Measurements from ENCODE around the gene ZRANB1. TPM values are rescaled to one million over a fixed set of nuclear protein-coding genes. Genes with fewer than 3 reads are reported as not detected.

Gene ZRANB1
- total and polyA plus RNA-seq, 2 of the 4 experiments (the other 2 are of a cell fraction) = 11.2 to 24.7 TPM

DNA sequence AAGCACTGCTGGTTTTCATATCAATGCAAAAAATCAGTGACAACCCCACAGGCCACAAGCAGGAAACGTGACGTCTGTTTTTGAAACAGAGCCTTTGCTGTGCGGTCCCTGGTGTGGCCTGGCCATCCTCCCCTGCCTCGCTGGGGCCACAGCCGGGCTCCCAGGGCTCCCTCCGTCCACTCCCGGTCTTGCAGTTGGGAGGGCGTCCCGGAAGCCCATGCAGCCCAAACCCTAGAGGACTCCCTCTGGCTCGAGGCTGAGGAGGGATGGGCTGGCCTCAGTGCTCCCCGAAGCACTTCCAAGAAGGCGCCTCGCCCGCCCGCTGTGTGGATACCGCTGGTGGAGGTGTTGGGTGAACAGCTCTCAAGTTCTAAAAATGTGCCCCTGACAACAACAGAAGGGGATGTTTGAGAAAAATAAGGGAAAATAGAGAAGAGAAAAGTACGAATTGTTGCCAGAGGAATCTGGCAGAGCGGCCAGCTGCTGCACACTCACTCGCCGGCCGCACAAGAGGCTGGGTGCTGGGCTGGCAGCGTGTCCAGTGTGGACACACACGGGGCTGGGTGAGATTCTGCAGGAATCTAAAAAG lies 73.5 kb downstream of the ZRANB1 start:
- intact Hi-C loops (cut with micrococcal nuclease) (no loop called here), in situ Hi-C loops (cut with MboI; ENCODE audit: low sequenced_read_pairs) (no loop called here), dilution Hi-C loops (cut with HindIII; ENCODE audit: low sequenced_read_pairs, unreplicated experiment) (no loop called here)
- H3K79me1 ChIP-seq (ENCODE audit: low read depth in 1 of 2, low read length in 2 of 2) = peaks cover 43 to 99% of the 10 kb centered on the region in 2 experiments
- CTCF ChIA-PET = no interaction called here
- no peak overlapping the region for H4K5ac ChIP-seq (ENCODE audit: low read depth, low read length)
- H3K9ac ChIP-seq (ENCODE audit: low read depth, low read length) = no peak overlapping the region
- H3K36me3 ChIP-seq (ENCODE audit: control insufficient read depth, insufficient read depth, low read length) = peaks cover 25% of the 10 kb centered on the region
- POLR2A ChIA-PET (ENCODE audit: unreplicated experiment) = no interaction called here
- H3K27me3 ChIP-seq (ENCODE audit: control insufficient read depth, insufficient read depth, low read length) = no peaks in the 10 kb centered on the region
- BruUV-seq (replicated peaks) = no TSS peak
- DNase-seq (no peak), ATAC-seq (ENCODE audit: low read depth) (no peak)
- no peak overlapping the region for H3K56ac ChIP-seq (ENCODE audit: extremely low read depth, insufficient read depth, low read length)
- H2BK120ac ChIP-seq (ENCODE audit: low read depth, low read length) = no peak overlapping the region
- no peak overlapping the region for H3K27ac ChIP-seq (ENCODE audit: insufficient read depth, low read length)
- H3K23ac ChIP-seq (ENCODE audit: low read depth, low read length) = no peak overlapping the region
- H2AFZ ChIP-seq (replicated peaks; ENCODE audit: low read length, poor library complexity) = no peak overlapping the region
- H2BK20ac ChIP-seq (ENCODE audit: low read depth, low read length) = no peak overlapping the region
- peaks cover 30% of the 10 kb centered on the region for H3K9me1 ChIP-seq (ENCODE audit: insufficient read depth, low read length)
- no peak overlapping the region for H2BK15ac ChIP-seq (ENCODE audit: low read depth, low read length)
- no peak overlapping the region for H4K8ac ChIP-seq (ENCODE audit: low read depth in 2 of 2, low read length in 2 of 2)
- WGBS, 2 experiments (ENCODE audit: extremely low coverage in 2 of 2, insufficient read length in 1 of 2) = 71% methylated on average over 14 of the region's 23 CpGs; no CpG with 5 or more reads in 1 of the 2 experiments
- peaks cover 3% of the 10 kb centered on the region; the same call in 1 of the 2 replicates for H3K4me1 ChIP-seq (ENCODE audit: control insufficient read depth, insufficient read depth, low read length)
- no peak overlapping the region for H3K4ac ChIP-seq (ENCODE audit: low read depth, low read length)
- no peak overlapping the region for H2AK9ac ChIP-seq (replicated peaks; ENCODE audit: low read depth, low read length, poor library complexity)
- H2AK5ac ChIP-seq (ENCODE audit: low read depth, low read length) = no peak overlapping the region
- H3K4me2 ChIP-seq (ENCODE audit: low read depth, low read length) = no peak overlapping the region
- TF ChIP-seq RAD21 (IDR thresholded peaks at IDR 0.05; ENCODE audit: low read length) = no peak
- no peak for TF ChIP-seq MAFK (IDR thresholded peaks at IDR 0.05; ENCODE audit: low read depth, low read length)
- TF ChIP-seq MXI1 (IDR thresholded peaks at IDR 0.05; ENCODE audit: borderline replicate concordance, low read depth, low read length) = no peak
- TF ChIP-seq NFE2L2 (IDR thresholded peaks at IDR 0.05; ENCODE audit: low read depth, low read length) = no peak
- no peak for TF ChIP-seq POLR2A (IDR thresholded peaks at IDR 0.05; ENCODE audit: low read depth, low read length)
- TF ChIP-seq, protein P1, sequence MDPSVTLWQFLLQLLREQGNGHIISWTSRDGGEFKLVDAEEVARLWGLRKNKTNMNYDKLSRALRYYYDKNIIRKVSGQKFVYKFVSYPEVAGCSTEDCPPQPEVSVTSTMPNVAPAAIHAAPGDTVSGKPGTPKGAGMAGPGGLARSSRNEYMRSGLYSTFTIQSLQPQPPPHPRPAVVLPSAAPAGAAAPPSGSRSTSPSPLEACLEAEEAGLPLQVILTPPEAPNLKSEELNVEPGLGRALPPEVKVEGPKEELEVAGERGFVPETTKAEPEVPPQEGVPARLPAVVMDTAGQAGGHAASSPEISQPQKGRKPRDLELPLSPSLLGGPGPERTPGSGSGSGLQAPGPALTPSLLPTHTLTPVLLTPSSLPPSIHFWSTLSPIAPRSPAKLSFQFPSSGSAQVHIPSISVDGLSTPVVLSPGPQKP (IDR thresholded peaks at IDR 0.05; ENCODE audit: borderline replicate concordance, low read depth, low read length) = no peak
- TF ChIP-seq, protein P2, sequence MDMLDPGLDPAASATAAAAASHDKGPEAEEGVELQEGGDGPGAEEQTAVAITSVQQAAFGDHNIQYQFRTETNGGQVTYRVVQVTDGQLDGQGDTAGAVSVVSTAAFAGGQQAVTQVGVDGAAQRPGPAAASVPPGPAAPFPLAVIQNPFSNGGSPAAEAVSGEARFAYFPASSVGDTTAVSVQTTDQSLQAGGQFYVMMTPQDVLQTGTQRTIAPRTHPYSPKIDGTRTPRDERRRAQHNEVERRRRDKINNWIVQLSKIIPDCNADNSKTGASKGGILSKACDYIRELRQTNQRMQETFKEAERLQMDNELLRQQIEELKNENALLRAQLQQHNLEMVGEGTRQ (IDR thresholded peaks at IDR 0.05; ENCODE audit: low read depth, low read length) = no peak
- no peak for TF ChIP-seq CHD1 (IDR thresholded peaks at IDR 0.05; ENCODE audit: low read depth, low read length)
- no peak for TF ChIP-seq BHLHE40 (IDR thresholded peaks at IDR 0.05; ENCODE audit: low read depth, low read length)
- TF ChIP-seq SMC3 (IDR thresholded peaks at IDR 0.05; ENCODE audit: low read depth, low read length) = no peak
- TF ChIP-seq RFX5 (IDR thresholded peaks at IDR 0.05; ENCODE audit: low read depth, low read length) = no peak
- TF ChIP-seq MAZ (IDR thresholded peaks at IDR 0.05; ENCODE audit: borderline replicate concordance, low read depth, low read length) = no peak
- no peak for TF ChIP-seq CEBPB (IDR thresholded peaks at IDR 0.05; ENCODE audit: low read depth, low read length)
- no peak for TF ChIP-seq RCOR1 (IDR thresholded peaks at IDR 0.05; ENCODE audit: insufficient replicate concordance, low read length)
- no peaks in the 10 kb centered on the region for H3K9me3 ChIP-seq (ENCODE audit: control insufficient read depth, insufficient read depth, low read length)
- H3K14ac ChIP-seq (replicated peaks; ENCODE audit: low read depth, low read length) = no peak overlapping the region
- H4K20me1 ChIP-seq (ENCODE audit: insufficient read depth, low read length) = peaks cover 93% of the 10 kb centered on the region
- H3K4me3 ChIP-seq (ENCODE audit: insufficient read depth, low read depth, low read length) = no peak overlapping the region
- H4K91ac ChIP-seq (ENCODE audit: insufficient read depth, low read depth, low read length) = no peak overlapping the region
- H2BK5ac ChIP-seq (ENCODE audit: low read depth, low read length, poor library complexity, severe bottlenecking) = no peak overlapping the region
- H3K18ac ChIP-seq (ENCODE audit: low read depth, low read length) = no peak overlapping the region

All from IMR-90 (cell line).